Smooth muscle cell (in vitro differentiated cells): Measurements from ENCODE around the gene TINAGL1. TPM values are rescaled to one million over a fixed set of nuclear protein-coding genes. Genes with fewer than 3 reads are reported as not detected.

Source experiments
- DNase-seq: peaks from one replicate; lab custom pipeline; 2025; ENCODE audit not compliant: unreplicated experiment; lab: John Stamatoyannopoulos, UW
- H2AFZ ChIP-seq: fragments of 200-600 bp; sonication (generic); 2 replicates; pipeline ENCODE4 v1.6.0; 2016; ENCODE audit warnings: antibody characterized with exemption, low read depth, mild to moderate bottlenecking
- H3F3A ChIP-seq: fragments of 200-600 bp; sonication (generic); 2 replicates; pipeline ENCODE4 v1.6.0; 2017; ENCODE audit warnings: antibody characterized with exemption, low read depth
- H3K27ac ChIP-seq: fragments of 200-600 bp; sonication (generic); 2 replicates; pipeline ENCODE4 v1.5.1; 2016; ENCODE audit warnings: low read depth, mild to moderate bottlenecking
- H3K27me3 ChIP-seq: fragments of 200-600 bp; sonication (generic); 2 replicates; pipeline ENCODE4 v1.6.1; 2016; ENCODE audit warnings: low read depth, mild to moderate bottlenecking
- H3K36me3 ChIP-seq: fragments of 200-600 bp; sonication (generic); 2 replicates; pipeline ENCODE4 v1.5.1; 2016; ENCODE audit warnings: low read depth
- H3K4me1 ChIP-seq: fragments of 200-600 bp; sonication (generic); 2 replicates; pipeline ENCODE4 v1.5.1; 2016; ENCODE audit warnings: low read depth
- H3K4me2 ChIP-seq: fragments of 200-600 bp; sonication (generic); 2 replicates; pipeline ENCODE4 v1.6.0; 2016; ENCODE audit warnings: mild to moderate bottlenecking
- H3K4me3 ChIP-seq: fragments of 200-600 bp; sonication (generic); 2 replicates; pipeline ENCODE4 v1.5.1; 2016; ENCODE audit warnings: mild to moderate bottlenecking
- H3K79me2 ChIP-seq: fragments of 200-600 bp; sonication (generic); 2 replicates; pipeline ENCODE4 v1.6.0; 2016; ENCODE audit warnings: low read depth, mild to moderate bottlenecking
- H3K9ac ChIP-seq: fragments of 200-600 bp; sonication (generic); 2 replicates; pipeline ENCODE4 v1.6.0; 2016; ENCODE audit warnings: low read depth
- H3K9me3 ChIP-seq: fragments of 200-600 bp; sonication (generic); replicated peaks from 2 replicates; pipeline ENCODE4 v1.5.1; 2016; ENCODE audit warnings: low read depth
- H4K20me1 ChIP-seq: fragments of 200-600 bp; sonication (generic); 2 replicates; pipeline ENCODE4 v1.6.0; 2016; ENCODE audit warnings: low read depth
- CTCF ChIP-seq: fragments of 200-600 bp; sonication (generic); IDR thresholded peaks from 2 replicates; pipeline ENCODE4 v1.5.1; 2017; ENCODE audit warnings: borderline replicate concordance, mild to moderate bottlenecking, antibody characterized with exemption; ENCODE audit not compliant: insufficient read depth, poor library complexity, severe bottlenecking
- WGBS: methylation state at CpG from one replicate; pipeline ENCODE4 v1.1.7; 2016; ENCODE audit warnings: low lambda C conversion rate; 5-methylcytosine and 5-hydroxymethylcytosine counted together
- polyA plus RNA-seq: library from polyadenylated mRNA; unstranded; fragments of >200 nt; fragmentation: Nextera tagmentation; extraction: Ambion mirVana; gene quantifications from 2 replicates; pipeline ENCODE4 v1.2.1, GENCODE V29; 2016
- total RNA-seq: library from RNA; depleted of rRNA; stranded (reverse); fragments of >200 nt; gene quantifications from 2 replicates; pipeline ENCODE4 v1.2.3, GENCODE V29; 2014

TINAGL1 gene
- total and polyA plus RNA-seq, 2 experiments from 2014 or later = 40.9 to 142 TPM

GRCh38 chr1:31627930-31628559 lies 51.7 kb downstream of the TINAGL1 start:
- Histone ChIP-seq H3K4me3 (no peak overlapping the region), H3K36me3 (no peaks in the 10 kb centered on the region), H3K79me2 (no peaks in the 10 kb centered on the region), H3F3A (peaks cover 26% of the 10 kb centered on the region), H4K20me1 (peaks cover 12% of the 10 kb centered on the region), H2AFZ (no peak overlapping the region), H3K9ac (no peak overlapping the region), H3K9me3 (no peaks in the 10 kb centered on the region), H3K27me3 (no peaks in the 10 kb centered on the region), H3K4me2 (peak overlapping the region; percentile 78), H3K4me1 (peaks cover 31% of the 10 kb centered on the region), H3K27ac (peak overlapping the region; percentile 93)
- TF ChIP-seq CTCF = no peak
- WGBS = 48% methylated on average over 11 of the region's 11 CpGs
- DNase-seq = no peak

GRCh38 chr1:31628931-31629556 lies 52.7 kb downstream of the TINAGL1 start:
- WGBS = 8% methylated on average over 6 of the region's 6 CpGs
- Histone ChIP-seq H3K4me3 (no peak overlapping the region), H4K20me1 (peaks cover 12% of the 10 kb centered on the region), H3K27me3 (no peaks in the 10 kb centered on the region), H3K4me2 (peak overlapping the region; percentile 78), H3K4me1 (peaks cover 31% of the 10 kb centered on the region), H3K27ac (peak overlapping the region; percentile 93), H3K9ac (no peak overlapping the region), H3F3A (peaks cover 26% of the 10 kb centered on the region), H3K9me3 (no peaks in the 10 kb centered on the region), H3K36me3 (no peaks in the 10 kb centered on the region), H2AFZ (no peak overlapping the region), H3K79me2 (no peaks in the 10 kb centered on the region)
- DNase-seq = no peak
- TF ChIP-seq CTCF = no peak

GRCh38 chr1:31632649-31633048 lies 56.3 kb downstream of the TINAGL1 start:
- no peak overlapping the region for H3K9ac ChIP-seq
- H3K36me3 ChIP-seq = no peaks in the 10 kb centered on the region
- no peak overlapping the region for H3K4me3 ChIP-seq
- no peak overlapping the region for H3K4me2 ChIP-seq
- H3K27me3 ChIP-seq = no peaks in the 10 kb centered on the region
- H3K4me1 ChIP-seq = peaks cover 13% of the 10 kb centered on the region
- peaks cover 11% of the 10 kb centered on the region for H3F3A ChIP-seq
- no peak for TF ChIP-seq CTCF
- peaks cover 44% of the 10 kb centered on the region for H4K20me1 ChIP-seq
- no peak overlapping the region for H3K27ac ChIP-seq
- H2AFZ ChIP-seq = no peak overlapping the region
- WGBS = 93% methylated on average over 3 of the region's 3 CpGs
- H3K79me2 ChIP-seq = peaks cover 24% of the 10 kb centered on the region
- DNase-seq = no peak
- H3K9me3 ChIP-seq = no peaks in the 10 kb centered on the region
